GM12878 (cell line): Measurements from ENCODE around the gene SBNO2.

ENCODE experiments used
- ESRRA ChIP-seq: IDR thresholded peaks from 2 replicates; pipeline ENCODE4 v1.6.1; 2012; ENCODE audit warnings: mild to moderate bottlenecking, low read length, improper control_type of control experiment
- HCFC1 ChIP-seq: fragments of 150-350 bp; IDR thresholded peaks from 2 replicates; pipeline ENCODE4 v1.6.1; 2014; ENCODE audit warnings: low read length
- POLR2A ChIP-seq: IDR thresholded peaks from 2 replicates; pipeline ENCODE4 v1.6.1; 2011; ENCODE audit warnings: low read depth, mild to moderate bottlenecking, low read length
- TF ChIP-seq, protein P1 (sequence below): IDR thresholded peaks from 2 replicates; pipeline ENCODE4 v1.6.1; 2012; ENCODE audit warnings: low read length, inconsistent platforms

DNA sequence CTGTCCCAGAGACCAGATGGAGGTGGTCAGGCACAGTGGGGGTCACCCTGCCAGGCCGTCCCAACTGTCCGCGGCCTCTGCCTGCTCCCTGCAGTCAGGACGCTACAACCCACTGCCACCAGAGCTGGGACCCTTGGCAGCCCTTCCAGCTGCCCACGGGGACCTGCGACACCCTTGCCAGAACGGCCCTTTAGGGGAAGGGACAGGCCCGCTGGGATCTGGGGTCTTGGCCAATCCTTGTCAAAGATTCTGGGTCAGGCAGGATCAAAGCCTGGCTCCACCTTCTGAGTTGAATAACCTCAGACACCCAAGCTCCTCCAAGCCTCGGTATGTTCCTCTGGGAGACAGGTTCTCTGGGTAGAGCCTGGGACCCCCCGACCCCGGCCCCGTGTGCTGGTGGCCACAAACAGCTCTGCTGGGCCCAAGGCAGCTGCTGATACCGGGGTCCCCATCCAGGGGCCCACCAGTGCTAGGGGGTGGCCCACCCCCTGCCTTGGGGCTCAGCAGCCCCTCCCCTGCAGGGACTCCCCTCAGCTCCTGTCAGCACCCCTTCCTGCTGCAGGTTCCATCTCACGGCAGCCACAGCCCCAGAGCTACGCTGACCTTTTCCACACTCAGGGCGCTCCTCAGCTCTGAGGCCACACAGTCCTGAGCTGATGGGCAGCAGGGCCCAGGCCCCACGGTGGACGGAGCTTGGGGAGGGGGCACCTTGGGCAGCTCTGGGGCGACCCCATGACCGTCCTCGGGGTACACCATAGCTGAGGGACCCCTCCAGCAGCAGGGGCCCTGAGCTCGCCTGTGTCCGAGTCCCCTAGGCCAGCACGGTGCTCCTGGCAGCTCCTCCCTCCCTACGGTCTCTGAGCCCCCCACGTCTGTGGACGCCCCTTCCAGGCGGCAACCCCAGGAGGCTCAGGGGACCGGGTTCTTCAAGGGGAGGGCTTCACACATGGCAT, 18.4 kb downstream of the SBNO2 start:
- TF ChIP-seq, protein P1, sequence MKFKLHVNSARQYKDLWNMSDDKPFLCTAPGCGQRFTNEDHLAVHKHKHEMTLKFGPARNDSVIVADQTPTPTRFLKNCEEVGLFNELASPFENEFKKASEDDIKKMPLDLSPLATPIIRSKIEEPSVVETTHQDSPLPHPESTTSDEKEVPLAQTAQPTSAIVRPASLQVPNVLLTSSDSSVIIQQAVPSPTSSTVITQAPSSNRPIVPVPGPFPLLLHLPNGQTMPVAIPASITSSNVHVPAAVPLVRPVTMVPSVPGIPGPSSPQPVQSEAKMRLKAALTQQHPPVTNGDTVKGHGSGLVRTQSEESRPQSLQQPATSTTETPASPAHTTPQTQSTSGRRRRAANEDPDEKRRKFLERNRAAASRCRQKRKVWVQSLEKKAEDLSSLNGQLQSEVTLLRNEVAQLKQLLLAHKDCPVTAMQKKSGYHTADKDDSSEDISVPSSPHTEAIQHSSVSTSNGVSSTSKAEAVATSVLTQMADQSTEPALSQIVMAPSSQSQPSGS, result no peak
- no peak for TF ChIP-seq POLR2A
- no peak for TF ChIP-seq HCFC1
- no peak for TF ChIP-seq ESRRA
